HG02571 (cell line): ENCODE results near the gene RPS5.
"Not testable (repeated sequence)": the region's sequence is repeated elsewhere in the genome, so short reads cannot be mapped to it uniquely, and the experiment has no call there.

Source experiments
- ATAC-seq: cut with Tn5 transposase; IDR thresholded peaks from one replicate; pipeline ENCODE4 v1.9.1; 2021; ENCODE audit warnings: mild to moderate bottlenecking, moderate library complexity; ENCODE audit not compliant: unreplicated experiment

RPS5 gene

DNA sequence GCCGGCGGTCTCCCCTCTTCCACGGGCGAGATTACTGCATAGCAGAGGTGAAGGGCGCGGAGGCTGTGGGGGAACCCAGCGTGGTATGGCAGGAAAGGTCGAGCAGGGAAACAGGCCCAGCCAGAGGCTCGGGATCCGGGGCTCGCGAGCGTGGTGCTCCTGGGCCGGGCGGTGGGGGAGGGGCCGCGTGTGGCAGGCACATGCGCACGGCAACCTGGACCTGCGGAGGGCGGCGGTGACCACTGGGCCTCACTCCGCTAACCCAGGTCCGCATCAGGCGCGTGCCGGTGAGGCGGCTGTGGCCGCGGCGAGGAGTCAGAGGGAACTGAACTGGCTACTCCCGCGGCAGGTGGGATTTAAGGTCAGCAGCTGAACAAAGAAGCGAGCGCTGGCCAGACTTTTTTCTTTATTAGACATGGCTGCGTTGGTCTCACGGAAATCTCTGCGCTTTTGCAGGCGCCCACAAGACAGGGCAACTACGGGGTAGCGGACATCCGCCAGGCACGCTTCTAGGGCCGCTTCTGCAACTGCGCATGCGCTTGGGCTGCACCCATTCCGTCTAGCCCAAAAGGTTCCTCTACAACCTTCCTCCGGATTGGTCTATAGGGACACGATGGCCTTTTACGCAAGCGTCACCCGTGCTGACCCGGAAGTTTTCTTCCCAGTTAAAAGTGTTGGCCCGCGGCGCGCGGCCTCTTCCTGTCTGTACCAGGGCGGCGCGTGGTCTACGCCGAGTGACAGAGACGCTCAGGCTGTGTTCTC, at the start of gene RPS5:
RPS5 (plus strand) TSS at position 694 of the 762 bp plus-strand sequence. CDS start 869 bp downstream, outside the sequence.
- ATAC-seq = peak; percentile 84

GRCh38 chr19:58338336-58338735, 48.7 kb upstream of the RPS5 start:
- ATAC-seq = no peak

DNA sequence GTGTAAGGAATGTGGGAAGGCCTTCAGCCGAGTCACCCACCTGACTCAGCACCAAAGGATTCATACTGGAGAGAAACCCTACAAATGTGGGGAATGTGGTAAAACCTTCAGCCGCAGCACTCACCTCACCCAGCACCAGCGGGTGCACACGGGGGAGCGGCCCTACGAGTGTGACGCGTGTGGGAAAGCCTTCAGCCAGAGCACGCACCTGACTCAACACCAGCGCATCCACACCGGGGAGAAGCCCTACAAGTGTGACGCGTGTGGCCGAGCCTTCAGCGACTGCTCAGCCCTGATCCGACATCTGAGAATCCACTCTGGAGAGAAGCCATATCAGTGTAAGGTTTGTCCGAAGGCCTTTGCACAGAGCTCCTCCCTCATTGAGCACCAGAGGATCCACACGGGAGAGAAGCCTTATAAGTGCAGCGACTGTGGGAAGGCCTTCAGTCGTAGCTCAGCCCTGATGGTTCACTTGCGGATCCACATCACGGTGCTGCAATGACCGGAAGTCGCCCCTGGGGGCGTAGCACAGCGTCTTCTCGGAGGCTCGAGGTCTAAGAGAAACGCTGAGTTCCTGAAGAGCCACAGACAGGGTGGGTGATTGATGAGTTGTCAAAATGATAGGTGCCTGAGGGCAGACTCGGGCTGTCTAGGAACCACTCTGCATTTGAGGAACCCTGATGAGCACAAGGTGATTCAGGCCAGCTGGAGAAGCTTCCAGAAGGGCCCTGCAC, 48.1 kb upstream of the RPS5 start:
- ATAC-seq = no peak

DNA sequence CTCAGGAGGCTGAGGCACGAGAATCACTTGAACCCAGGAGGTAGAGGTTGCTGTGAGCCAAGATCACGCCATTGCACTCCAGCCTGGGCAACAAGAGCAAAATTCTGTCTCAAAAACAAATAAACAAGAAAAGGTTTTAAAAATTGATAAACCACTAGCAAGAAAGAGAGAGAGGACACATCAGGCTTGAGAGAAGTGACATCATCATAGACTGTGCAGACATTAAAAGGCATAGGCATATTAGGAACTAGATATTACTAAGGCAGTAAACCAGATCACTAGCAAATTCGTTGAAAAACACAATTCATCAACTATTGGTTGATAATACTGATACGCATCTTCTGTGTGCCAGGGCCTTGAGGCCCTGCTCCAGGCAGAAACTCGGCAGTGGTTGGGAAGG, 41.5 kb upstream of the RPS5 start:
- ATAC-seq = no peak

DNA sequence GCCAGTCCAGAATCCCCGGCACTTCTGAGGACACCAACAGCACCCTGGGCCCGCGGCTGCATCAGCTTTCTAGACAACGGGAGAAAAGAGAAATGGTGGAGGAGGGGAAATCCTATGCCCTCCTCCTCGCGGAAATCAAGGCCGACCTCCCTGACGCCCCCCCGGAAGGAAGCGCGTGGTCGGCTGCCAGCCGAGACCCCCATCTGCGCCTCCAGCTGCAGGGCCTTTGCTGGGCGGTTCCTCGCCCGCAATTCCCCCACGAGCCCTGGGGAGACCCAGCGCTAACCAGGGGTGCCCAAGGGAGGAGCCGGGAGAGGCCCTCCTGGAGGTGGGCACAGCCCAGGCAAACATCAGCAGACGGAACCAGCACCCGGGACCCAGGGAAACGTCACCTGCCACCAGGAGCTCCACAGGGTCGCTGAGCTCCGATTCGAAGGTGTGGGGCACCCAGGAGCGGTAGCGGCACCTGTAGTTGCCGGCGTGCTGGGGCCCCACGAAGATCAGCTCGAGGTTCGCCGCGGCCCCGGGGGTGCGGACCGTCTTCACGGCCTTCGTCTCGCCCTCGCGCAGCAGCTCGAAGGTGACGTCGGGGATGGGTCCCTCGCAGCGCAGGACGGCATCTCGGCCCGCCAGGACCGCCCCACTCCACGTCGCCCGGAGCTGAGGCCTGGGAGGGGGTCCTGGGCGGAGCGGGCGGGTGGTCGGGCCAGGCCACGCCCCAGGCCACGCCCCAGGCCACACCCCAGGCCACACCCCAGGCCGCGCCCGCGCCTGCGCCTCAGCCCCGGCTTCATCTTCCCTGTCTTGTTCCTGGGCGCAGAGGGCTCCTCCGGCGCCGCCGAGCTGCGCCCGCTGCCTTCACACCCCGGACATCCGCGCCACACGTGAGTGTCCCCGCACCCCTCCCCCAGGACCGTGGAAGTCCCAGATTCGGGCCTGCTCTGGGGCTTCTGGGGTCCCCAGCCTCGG, 39.8 kb upstream of the RPS5 start:
- peak; percentile 80 for ATAC-seq

- not testable (repeated sequence) for ATAC-seq
Observed at GRCh38 chr19:58348080-58348479, 39.0 kb upstream of the RPS5 start.

GRCh38 chr19:58349590-58349989, 37.5 kb upstream of the RPS5 start:
- ATAC-seq = no peak

- ATAC-seq = no peak
Observed at GRCh38 chr19:58350001-58350861, 36.8 kb upstream of the RPS5 start.

DNA sequence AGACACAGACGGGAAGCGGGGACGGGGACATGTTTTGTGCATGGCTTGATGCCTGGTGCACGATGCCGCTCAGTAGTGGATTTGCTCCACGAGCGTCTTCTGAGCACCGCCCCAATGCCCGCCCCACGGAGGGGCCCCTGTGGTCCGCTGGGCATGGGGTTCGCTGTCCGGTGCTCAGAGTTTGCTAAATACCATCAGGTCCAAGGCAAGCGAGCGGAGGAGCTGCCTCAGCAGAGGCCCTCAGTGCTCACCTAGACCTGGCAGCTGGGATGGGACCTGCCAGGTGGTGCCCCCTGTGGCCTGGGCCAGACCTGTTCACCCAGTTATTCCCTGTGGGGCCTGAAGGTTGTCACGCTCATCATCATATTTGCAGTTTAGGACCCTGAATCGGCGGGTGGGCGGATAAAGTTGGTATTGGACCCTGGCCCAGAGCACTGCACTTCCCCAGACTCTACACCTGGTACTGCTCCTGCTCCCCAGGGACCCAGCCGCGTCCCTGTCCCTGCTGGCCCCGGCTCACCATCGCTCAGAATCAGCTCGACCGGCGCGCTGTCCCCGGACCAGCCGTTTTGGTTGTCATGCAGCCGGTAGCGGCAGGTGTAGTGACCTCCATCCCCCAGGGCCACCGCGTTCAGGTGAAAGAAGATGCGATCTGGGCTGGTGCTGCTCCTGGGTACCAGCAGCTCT, 36.1 kb upstream of the RPS5 start:
- ATAC-seq = no peak

DNA sequence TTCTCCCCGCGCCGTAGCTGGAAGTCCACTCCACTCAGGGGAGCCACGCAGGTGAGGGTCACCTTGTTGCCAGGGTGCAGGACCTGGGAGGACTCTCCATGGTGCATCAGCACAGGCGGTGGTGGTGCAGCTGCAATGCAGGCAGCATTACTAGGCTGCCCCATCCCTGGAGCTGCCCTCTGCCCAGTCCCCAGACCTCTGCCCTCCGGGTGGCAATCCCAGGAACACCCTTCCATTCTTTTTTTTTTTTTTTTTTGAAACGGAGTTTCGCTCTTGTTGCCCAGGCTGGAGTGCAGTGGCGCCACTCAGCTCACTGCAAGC, 35.6 kb upstream of the RPS5 start:
- ATAC-seq = no peak

DNA sequence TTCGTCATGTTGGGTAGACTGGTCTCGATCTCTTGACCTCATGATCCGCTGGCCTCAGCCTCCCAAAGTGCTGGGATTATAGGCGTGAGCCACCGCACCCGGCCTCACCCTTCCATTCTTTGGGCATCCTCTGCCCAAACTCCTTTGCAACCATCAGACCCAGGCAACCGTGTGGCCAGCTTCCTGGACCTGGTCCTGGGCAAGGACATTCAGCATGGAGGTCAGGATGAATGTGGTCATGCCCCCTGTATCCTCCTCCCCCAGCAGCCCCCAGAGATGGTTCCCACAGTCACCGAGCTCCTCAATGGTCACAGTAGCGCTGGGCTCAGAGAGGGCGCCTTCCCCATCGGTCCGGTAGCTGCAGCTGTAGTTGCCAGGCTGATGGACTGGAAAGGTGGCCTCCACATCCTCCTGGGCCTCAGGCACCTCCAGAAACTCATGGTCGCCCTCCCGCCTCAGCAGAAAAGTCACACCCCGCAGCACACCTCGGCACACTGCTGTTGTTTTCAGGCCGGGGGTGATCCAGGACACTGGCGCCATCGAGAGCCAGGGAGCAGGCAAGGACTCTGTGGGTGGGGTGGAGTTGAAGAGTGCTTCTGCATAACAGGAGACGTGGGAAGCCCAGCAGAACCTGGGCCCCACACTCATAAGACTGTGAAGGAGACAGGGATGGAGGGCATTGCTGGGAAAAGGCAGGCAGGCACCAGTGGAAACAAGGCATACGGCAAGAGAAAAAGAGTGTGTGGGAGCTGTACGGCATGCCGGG, 34.9 kb upstream of the RPS5 start:
- no peak for ATAC-seq

GRCh38 chr19:58352760-58353671, 34.1 kb upstream of the RPS5 start, which contains the start of gene A1BG:
TSS of gene A1BG (minus strand) at chr19:58353492. CDS start at chr19:58353437, 55 bp downstream.
- no peak for ATAC-seq

- ATAC-seq = no peak
Observed at GRCh38 chr19:58353717-58354477, 33.2 kb upstream of the RPS5 start.

GRCh38 chr19:58354478-58355030, 32.5 kb upstream of the RPS5 start:
- no peak for ATAC-seq

DNA sequence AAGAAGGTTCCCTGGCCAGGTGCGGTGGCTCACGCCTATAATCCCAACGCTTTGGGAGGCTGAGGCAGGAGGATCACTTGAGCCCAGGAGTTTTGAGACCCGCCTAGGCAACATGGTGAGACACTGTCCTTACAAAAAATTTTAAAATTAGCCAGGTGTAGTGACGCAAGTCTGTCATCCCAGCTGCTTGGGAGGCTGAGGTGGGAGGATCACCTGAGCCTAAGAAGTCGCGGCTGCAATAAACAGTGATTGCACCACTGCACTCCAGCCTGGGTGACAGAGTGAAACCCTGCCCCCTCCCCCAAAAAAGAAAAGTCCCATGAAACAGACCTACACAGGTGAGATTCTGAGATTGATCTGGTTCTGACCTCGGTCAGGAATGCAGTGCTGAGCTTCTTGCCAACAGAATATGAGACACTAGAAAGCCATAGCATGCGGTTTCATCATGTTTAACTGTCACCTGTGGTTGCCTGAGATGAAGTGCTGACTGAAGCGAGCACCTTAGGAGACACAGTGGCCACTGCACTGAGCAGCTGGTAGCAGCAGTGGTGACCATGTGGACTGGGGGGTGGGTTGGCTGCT, 31.8 kb upstream of the RPS5 start:
- no peak for ATAC-seq
